A549 (cell line): ENCODE results near the gene PTCD2. TPM values are rescaled to one million over a fixed set of nuclear protein-coding genes. Genes with fewer than 3 reads are reported as not detected.

ENCODE experiments used
- ATAC-seq, 2 experiments: fragments of 200-7000 bp in 1 of 2; fragments of >200 bp in 1 of 2; cut with Nextera tagmentation in 1 of 2; cut with Tn5 transposase in 1 of 2; 3 replicates each; pipeline versions ENCODE4 v1.8.0 to v1.9.1; 2018 to 2020; ENCODE audit warnings: mild to moderate bottlenecking in 1 of 2, moderate library complexity in 1 of 2
- CTCF ChIA-PET: fragments of 300-600 bp; sonication (Branson Sonifier 250); formaldehyde crosslinking; extraction: SDS; loops from one replicate; lab custom pipeline; 2021; ENCODE audit warnings: antibody characterized with exemption, inconsistent platforms; lab: Yijun Ruan, JAX
- POLR2A ChIA-PET: fragments of 350-600 bp; formaldehyde crosslinking; extraction: SDS; loops from one replicate; lab custom pipeline; 2021; ENCODE audit warnings: antibody characterized with exemption, inconsistent platforms; lab: Yijun Ruan, JAX
- DNase-seq, 2 experiments: peaks; one replicate each; pipeline versions ENCODE4 v3.0.0 to v3.0.0-alpha.2; 2011 to 2016; ENCODE audit warnings: low read depth in 1 of 2, low spot score in 1 of 2
- FAIRE-seq: peaks from 2 replicates; lab custom pipeline; 2011; peaks lifted over from hg19 to GRCh38; lab: Jason Lieb, UNC
- H3K27ac ChIP-seq, 2 experiments: fragments of >200 bp; sonication (Bioruptor Twin); formaldehyde crosslinking; 3 replicates each; pipeline ENCODE4 v1.5.1; 2016 to 2017
- H3K4me1 ChIP-seq: fragments of >200 bp; sonication (Bioruptor Twin); formaldehyde crosslinking; 3 replicates; pipeline ENCODE4 v1.6.1; 2016
- H3K4me2 ChIP-seq: fragments of >200 bp; sonication (Bioruptor Twin); formaldehyde crosslinking; 3 replicates; pipeline ENCODE4 v1.6.1; 2016
- H3K4me3 ChIP-seq: fragments of >200 bp; sonication (Bioruptor Twin); formaldehyde crosslinking; 3 replicates; pipeline ENCODE4 v1.5.1; 2016
- H3K9me3 ChIP-seq: fragments of >200 bp; sonication (Bioruptor Twin); formaldehyde crosslinking; 3 replicates; pipeline ENCODE4 v1.6.1; 2016
- ATOH8 ChIP-seq: fragments of 250-450 bp; sonication (Bioruptor Pico); IDR thresholded peaks from 2 replicates; pipeline ENCODE4 v1.5.0; 2020; ENCODE audit warnings: low read depth, mild to moderate bottlenecking, moderate library complexity
- BHLHE40 ChIP-seq: IDR thresholded peaks from 2 replicates; pipeline ENCODE4 v1.6.1; 2012; ENCODE audit warnings: low read depth, low read length, inconsistent platforms
- CBX8 ChIP-seq: fragments of 200-600 bp; sonication (generic); IDR thresholded peaks from 2 replicates; pipeline ENCODE4 v1.6.1; 2016
- CHD4 ChIP-seq: fragments of 200-600 bp; sonication (generic); IDR thresholded peaks from 2 replicates; pipeline ENCODE4 v1.6.1; 2016; ENCODE audit warnings: antibody characterized with exemption, mild to moderate bottlenecking, borderline replicate concordance
- CTCF ChIP-seq: fragments of >200 bp; sonication (Bioruptor Twin); formaldehyde crosslinking; IDR thresholded peaks from 3 replicates; pipeline ENCODE4 v1.5.1; 2016
- EHMT2 ChIP-seq: fragments of 200-600 bp; sonication (generic); IDR thresholded peaks from 2 replicates; pipeline ENCODE4 v1.6.1; 2016; ENCODE audit warnings: antibody characterized with exemption, low read depth, mild to moderate bottlenecking, moderate library complexity
- ESRRA ChIP-seq: fragments of 150-350 bp; IDR thresholded peaks from 2 replicates; pipeline ENCODE4 v1.6.1; 2014; ENCODE audit warnings: mild to moderate bottlenecking, low read length, borderline replicate concordance
- FOSB ChIP-seq: fragments of 250-450 bp; sonication (Bioruptor Pico); IDR thresholded peaks from 2 replicates; pipeline ENCODE4 v1.5.0; 2020; ENCODE audit warnings: mild to moderate bottlenecking, moderate library complexity
- FOXS1 ChIP-seq: fragments of 250-450 bp; sonication (Bioruptor Pico); IDR thresholded peaks from 2 replicates; pipeline ENCODE4 v1.5.0; 2020; ENCODE audit warnings: mild to moderate bottlenecking, moderate library complexity
- HDAC2 ChIP-seq: fragments of 200-600 bp; sonication (generic); IDR thresholded peaks from 2 replicates; pipeline ENCODE4 v1.6.1; 2016
- HMGXB4 ChIP-seq: fragments of 250-450 bp; sonication (Bioruptor Pico); IDR thresholded peaks from 2 replicates; pipeline ENCODE4 v1.5.0; 2021; ENCODE audit warnings: mild to moderate bottlenecking, moderate library complexity, borderline replicate concordance
- HOXB13 ChIP-seq: fragments of 250-450 bp; sonication (Bioruptor Pico); IDR thresholded peaks from 2 replicates; pipeline ENCODE4 v1.5.0; 2020; ENCODE audit warnings: low read depth, mild to moderate bottlenecking, moderate library complexity
- JUNB ChIP-seq: fragments of >200 bp; sonication (Bioruptor Twin); formaldehyde crosslinking; IDR thresholded peaks from 2 replicates; pipeline ENCODE4 v1.6.1; 2016
- KDM1A ChIP-seq: fragments of 200-600 bp; sonication (generic); IDR thresholded peaks from 2 replicates; pipeline ENCODE4 v1.6.1; 2016; ENCODE audit warnings: low read depth, mild to moderate bottlenecking
- MAFK ChIP-seq: fragments of 450-650 bp; IDR thresholded peaks from 2 replicates; pipeline ENCODE4 v1.6.1; 2014; ENCODE audit not compliant: partially characterized antibody
- MAX ChIP-seq: IDR thresholded peaks from 2 replicates; pipeline ENCODE4 v1.6.1; 2012
- MYC ChIP-seq: IDR thresholded peaks from 2 replicates; pipeline ENCODE4 v1.6.1; 2012; ENCODE audit warnings: mild to moderate bottlenecking, inconsistent platforms, low read length, improper control_type of control experiment, borderline replicate concordance
- NFE2L2 ChIP-seq: fragments of 150-350 bp; conservative IDR thresholded peaks from 2 replicates; pipeline ENCODE4 v1.6.1; 2014; ENCODE audit warnings: low read length
- NPAS2 ChIP-seq: fragments of 250-450 bp; sonication (Bioruptor Pico); IDR thresholded peaks from 2 replicates; pipeline ENCODE4 v1.8.0; 2022; ENCODE audit warnings: mild to moderate bottlenecking, moderate library complexity, borderline replicate concordance
- NR3C1 ChIP-seq: fragments of >200 bp; sonication (Bioruptor Twin); formaldehyde crosslinking; IDR thresholded peaks from 3 replicates; pipeline ENCODE4 v1.6.1; 2017
- POLR2A ChIP-seq: IDR thresholded peaks from 2 replicates; pipeline ENCODE4 v1.6.1; 2012; ENCODE audit warnings: mild to moderate bottlenecking, low read length
- RARB ChIP-seq: fragments of 250-450 bp; sonication (Bioruptor Pico); IDR thresholded peaks from 2 replicates; pipeline ENCODE4 v1.8.0; 2021; ENCODE audit warnings: mild to moderate bottlenecking, moderate library complexity
- RCOR1 ChIP-seq: fragments of 150-350 bp; IDR thresholded peaks from 2 replicates; pipeline ENCODE4 v1.6.1; 2014; ENCODE audit warnings: antibody characterized with exemption, low read length, low read depth
- RFX5 ChIP-seq: fragments of 450-650 bp; IDR thresholded peaks from 2 replicates; pipeline ENCODE4 v1.7.1; 2014; ENCODE audit warnings: antibody characterized with exemption, mild to moderate bottlenecking, moderate library complexity
- SMC3 ChIP-seq: fragments of >200 bp; sonication (Bioruptor Twin); formaldehyde crosslinking; IDR thresholded peaks from 3 replicates; pipeline ENCODE4 v1.6.1; 2018; ENCODE audit warnings: inconsistent platforms
- SREBF2 ChIP-seq: fragments of 450-650 bp; IDR thresholded peaks from 2 replicates; pipeline ENCODE4 v1.6.1; 2014; ENCODE audit warnings: mild to moderate bottlenecking, moderate library complexity
- ZFP36 ChIP-seq: fragments of 450-650 bp; IDR thresholded peaks from 2 replicates; pipeline ENCODE4 v1.6.1; 2014; ENCODE audit warnings: borderline replicate concordance; ENCODE audit not compliant: partially characterized antibody
- ZSCAN20 ChIP-seq: fragments of 250-450 bp; sonication (Bioruptor Pico); IDR thresholded peaks from 2 replicates; pipeline ENCODE4 v1.8.0; 2022; ENCODE audit warnings: mild to moderate bottlenecking, moderate library complexity
- WGBS: methylation state at CpG from one replicate; pipeline ENCODE4 v1.1.6; 2017; ENCODE audit errors: missing lambda C conversion rate; 5-methylcytosine and 5-hydroxymethylcytosine counted together
- polyA plus RNA-seq, 4 experiments: library from polyadenylated mRNA; depleted of rRNA in 3 of 4; stranded (reverse); fragments of >200 nt; fragmentation: RNase III in 1 of 4; extraction: RNeasy Plus Mini Kit Qiagen cat#74134 plus additional on column Dnase treatment in 1 of 4; gene quantifications; 2 replicates in 3 of 4; 3 replicates in 1 of 4; pipeline ENCODE4 v1.2.3, GENCODE V29; 2011 to 2017

Gene PTCD2
- polyA plus RNA-seq, 2 of the 4 experiments (the other 2 are of a cell fraction), result 13.2 to 31.1 TPM

- POLR2A ChIA-PET, result no interaction called here
- FAIRE-seq, result no peak
- WGBS, result 51% methylated on average over 2 of the region's 2 CpGs
These were observed 87.4 kb downstream of the PTCD2 start for GRCh38 chr5:72407541-72407940.

GRCh38 chr5:72408127-72408526, 88.0 kb downstream of the PTCD2 start:
- CTCF ChIA-PET, result interaction anchor here (0.6 kb wide), 1 partner anchor 35 kb away, joined by 3 read pairs; no protein-coding TSS in a partner anchor
- FAIRE-seq, result no peak
- ATAC-seq, result no peak

More at GRCh38 chr5:72407541-72407940, 87.4 kb downstream of the PTCD2 start:
- H3K4me2 ChIP-seq, result no peak overlapping the region
- DNase-seq (no peak), ATAC-seq (no peak)
- TF ChIP-seq CBX8 (no peak), ESRRA (no peak), KDM1A (no peak), RARB (CRISPR knock-in tag) (no peak), ATOH8 (CRISPR knock-in tag) (no peak), HDAC2 (no peak), MAFK (no peak), BHLHE40 (no peak), RCOR1 (no peak), FOXS1 (CRISPR knock-in tag) (no peak), RFX5 (no peak), JUNB (no peak), POLR2A (no peak), HOXB13 (CRISPR knock-in tag) (no peak), NFE2L2 (no peak), NPAS2 (no peak), CTCF (no peak), ZFP36 (no peak), NR3C1 (no peak)
- peak overlapping the region in 1 of 2 experiments; percentile 55; a peak in 2 of 6 replicates for H3K27ac ChIP-seq
- H3K4me3 ChIP-seq, result no peak overlapping the region
- peaks cover 12% of the 10 kb centered on the region for H3K9me3 ChIP-seq
- CTCF ChIA-PET, result interaction anchor here (2.8 kb wide), 1 partner anchor 41 kb away, joined by 15 read pairs; no protein-coding TSS in a partner anchor
- H3K4me1 ChIP-seq, result peaks cover 41% of the 10 kb centered on the region

More at GRCh38 chr5:72408127-72408526, 88.0 kb downstream of the PTCD2 start:
- no peak for DNase-seq
- POLR2A ChIA-PET, result no interaction called here
- TF ChIP-seq CTCF, result no peak
- TF ChIP-seq NPAS2, result no peak
- no peak for TF ChIP-seq MAX
- TF ChIP-seq EHMT2, result no peak
- TF ChIP-seq ZSCAN20 (CRISPR knock-in tag), result no peak
- no peak for TF ChIP-seq ATOH8 (CRISPR knock-in tag)
- TF ChIP-seq KDM1A, result no peak
- no peak for TF ChIP-seq CHD4
- TF ChIP-seq HMGXB4 (CRISPR knock-in tag), result no peak
- no peak for TF ChIP-seq FOSB (CRISPR knock-in tag)
- TF ChIP-seq MYC, result no peak
- TF ChIP-seq SREBF2, result no peak
- TF ChIP-seq SMC3, result no peak
- TF ChIP-seq CBX8, result no peak
- no peak overlapping the region for H3K4me2 ChIP-seq
- peaks cover 39% of the 10 kb centered on the region for H3K4me1 ChIP-seq
- 72% methylated on average over 5 of the region's 5 CpGs for WGBS
- no peak overlapping the region for H3K4me3 ChIP-seq
- H3K9me3 ChIP-seq, result peaks cover 12% of the 10 kb centered on the region
- H3K27ac ChIP-seq, result peak overlapping the region in 1 of 2 experiments; percentile 55; a peak in 3 of 6 replicates
